HUES6 (cell line): ENCODE measurements around the gene IL1F10.
"Not testable (repeated sequence)": the region's sequence is repeated elsewhere in the genome, so short reads cannot be mapped to it uniquely, and the experiment has no call there.

Experiments
- H3K27ac ChIP-seq: 2 replicates; pipeline ENCODE4 v1.7.0; 2013; ENCODE audit warnings: low read depth, mild to moderate bottlenecking, low read length, inconsistent platforms
- H3K27me3 ChIP-seq: 2 replicates; pipeline ENCODE4 v1.6.1; 2013; ENCODE audit warnings: low read length; ENCODE audit not compliant: control insufficient read depth, insufficient read depth
- H3K36me3 ChIP-seq: 2 replicates; pipeline ENCODE4 v1.6.1; 2013; ENCODE audit warnings: low read length; ENCODE audit not compliant: control insufficient read depth, insufficient read depth
- H3K4me1 ChIP-seq: 2 replicates; pipeline ENCODE4 v1.6.1; 2013; ENCODE audit warnings: low read length; ENCODE audit not compliant: control insufficient read depth, insufficient read depth
- H3K4me3 ChIP-seq: 2 replicates; pipeline ENCODE4 v1.5.1; 2013; ENCODE audit warnings: low read depth, low read length
- H3K9ac ChIP-seq: one replicate; pipeline ENCODE4 v1.6.1; 2013; ENCODE audit warnings: mild to moderate bottlenecking, low read length
- H3K9me3 ChIP-seq: 2 replicates; pipeline ENCODE4 v1.6.1; 2013; ENCODE audit warnings: low read depth, low read length; ENCODE audit not compliant: control insufficient read depth, insufficient read depth

Gene IL1F10

GRCh38 chr2:113096842-113097618 lies 29.3 kb downstream of the IL1F10 start:
- not testable (repeated sequence) for H3K27ac ChIP-seq, H3K9ac ChIP-seq, H3K36me3 ChIP-seq, H3K27me3 ChIP-seq, H3K4me1 ChIP-seq, H3K4me3 ChIP-seq
- H3K9me3 ChIP-seq: peaks cover 13% of the 10 kb centered on the region

- Histone ChIP-seq H3K9ac (no peak overlapping the region), H3K9me3 (peaks cover 16% of the 10 kb centered on the region), H3K27ac (no peak overlapping the region), H3K4me3 (no peak overlapping the region), H3K4me1 (no peaks in the 10 kb centered on the region; the same call in 1 of the 2 replicates), H3K27me3 (peaks cover under 1% of the 10 kb centered on the region; the same call in 1 of the 2 replicates), H3K36me3 (no peaks in the 10 kb centered on the region)
These were observed 30.3 kb downstream of the IL1F10 start for GRCh38 chr2:113098041-113098440.

- H3K27ac ChIP-seq: no peak overlapping the region
- no peaks in the 10 kb centered on the region for H3K36me3 ChIP-seq
- no peak overlapping the region for H3K4me3 ChIP-seq
- no peaks in the 10 kb centered on the region; the same call in 1 of the 2 replicates for H3K4me1 ChIP-seq
- H3K9me3 ChIP-seq: peaks cover 16% of the 10 kb centered on the region
- H3K9ac ChIP-seq: no peak overlapping the region
- H3K27me3 ChIP-seq: no peaks in the 10 kb centered on the region
These were observed 30.8 kb downstream of the IL1F10 start for GRCh38 chr2:113098532-113098931.

- no peaks in the 10 kb centered on the region; the same call in 1 of the 2 replicates for H3K4me1 ChIP-seq
- no peak overlapping the region for H3K27ac ChIP-seq
- no peaks in the 10 kb centered on the region for H3K27me3 ChIP-seq
- H3K9me3 ChIP-seq: peaks cover 14% of the 10 kb centered on the region
- no peak overlapping the region for H3K9ac ChIP-seq
- H3K36me3 ChIP-seq: no peaks in the 10 kb centered on the region
- no peak overlapping the region for H3K4me3 ChIP-seq
These were observed 34.4 kb downstream of the IL1F10 start for GRCh38 chr2:113102133-113102532.

GRCh38 chr2:113103277-113103676 lies 35.5 kb downstream of the IL1F10 start:
- Histone ChIP-seq H3K36me3 (no peaks in the 10 kb centered on the region), H3K9me3 (peaks cover 13% of the 10 kb centered on the region), H3K4me1 (no peaks in the 10 kb centered on the region; the same call in 1 of the 2 replicates), H3K27me3 (no peaks in the 10 kb centered on the region), H3K27ac (no peak overlapping the region), H3K9ac (no peak overlapping the region), H3K4me3 (no peak overlapping the region)

GRCh38 chr2:113104054-113104611 lies 36.4 kb downstream of the IL1F10 start:
- Histone ChIP-seq H3K9ac (no peak overlapping the region), H3K27ac (no peak overlapping the region), H3K9me3 (0 out of 2 replicates have a peak, but pooled peaks cover 5% of the 10 kb centered on the region), H3K4me3 (no peak overlapping the region), H3K4me1 (no peaks in the 10 kb centered on the region; the same call in 1 of the 2 replicates), H3K27me3 (no peaks in the 10 kb centered on the region), H3K36me3 (no peaks in the 10 kb centered on the region)

- no peak overlapping the region for H3K4me3 ChIP-seq
- no peak overlapping the region for H3K27ac ChIP-seq
- no peaks in the 10 kb centered on the region for H3K36me3 ChIP-seq
- 0 out of 2 replicates have a peak, but pooled peaks cover 5% of the 10 kb centered on the region for H3K9me3 ChIP-seq
- H3K9ac ChIP-seq: no peak overlapping the region
- H3K4me1 ChIP-seq: no peaks in the 10 kb centered on the region; the same call in 1 of the 2 replicates
- H3K27me3 ChIP-seq: no peaks in the 10 kb centered on the region; the same call in 1 of the 2 replicates
These were observed 37.4 kb downstream of the IL1F10 start for GRCh38 chr2:113105047-113105785.

GRCh38 chr2:113111121-113111520 lies 43.4 kb downstream of the IL1F10 start:
- no peaks in the 10 kb centered on the region; the same call in 1 of the 2 replicates for H3K27me3 ChIP-seq
- H3K4me1 ChIP-seq: peaks cover 5% of the 10 kb centered on the region

GRCh38 chr2:113111823-113112287 lies 44.1 kb downstream of the IL1F10 start:
- Histone ChIP-seq H3K9ac (no peak overlapping the region), H3K4me3 (no peak overlapping the region), H3K36me3 (no peaks in the 10 kb centered on the region), H3K4me1 (peaks cover 5% of the 10 kb centered on the region), H3K27me3 (no peaks in the 10 kb centered on the region; the same call in 1 of the 2 replicates), H3K27ac (no peak overlapping the region), H3K9me3 (no peaks in the 10 kb centered on the region)

More at GRCh38 chr2:113111121-113111520, 43.4 kb downstream of the IL1F10 start:
- Histone ChIP-seq H3K36me3 (no peaks in the 10 kb centered on the region), H3K27ac (no peak overlapping the region), H3K4me3 (no peak overlapping the region), H3K9ac (no peak overlapping the region), H3K9me3 (no peaks in the 10 kb centered on the region)

GRCh38 chr2:113112441-113112840 lies 44.7 kb downstream of the IL1F10 start:
- H3K27ac ChIP-seq: no peak overlapping the region
- no peaks in the 10 kb centered on the region for H3K36me3 ChIP-seq
- H3K4me1 ChIP-seq: peaks cover 5% of the 10 kb centered on the region
- H3K27me3 ChIP-seq: no peaks in the 10 kb centered on the region; the same call in 1 of the 2 replicates
- no peak overlapping the region for H3K9ac ChIP-seq
- H3K4me3 ChIP-seq: no peak overlapping the region
- no peaks in the 10 kb centered on the region for H3K9me3 ChIP-seq
